NCI-H748 (cell line): ENCODE results near the gene ITM2B.
"Not testable (repeated sequence)": the region's sequence is repeated elsewhere in the genome, so short reads cannot be mapped to it uniquely, and the experiment has no call there.

ENCODE experiments used
- DNase-seq: peaks from one replicate; lab custom pipeline; 2025; ENCODE audit not compliant: unreplicated experiment; lab: John Stamatoyannopoulos, UW

Gene ITM2B

DNA sequence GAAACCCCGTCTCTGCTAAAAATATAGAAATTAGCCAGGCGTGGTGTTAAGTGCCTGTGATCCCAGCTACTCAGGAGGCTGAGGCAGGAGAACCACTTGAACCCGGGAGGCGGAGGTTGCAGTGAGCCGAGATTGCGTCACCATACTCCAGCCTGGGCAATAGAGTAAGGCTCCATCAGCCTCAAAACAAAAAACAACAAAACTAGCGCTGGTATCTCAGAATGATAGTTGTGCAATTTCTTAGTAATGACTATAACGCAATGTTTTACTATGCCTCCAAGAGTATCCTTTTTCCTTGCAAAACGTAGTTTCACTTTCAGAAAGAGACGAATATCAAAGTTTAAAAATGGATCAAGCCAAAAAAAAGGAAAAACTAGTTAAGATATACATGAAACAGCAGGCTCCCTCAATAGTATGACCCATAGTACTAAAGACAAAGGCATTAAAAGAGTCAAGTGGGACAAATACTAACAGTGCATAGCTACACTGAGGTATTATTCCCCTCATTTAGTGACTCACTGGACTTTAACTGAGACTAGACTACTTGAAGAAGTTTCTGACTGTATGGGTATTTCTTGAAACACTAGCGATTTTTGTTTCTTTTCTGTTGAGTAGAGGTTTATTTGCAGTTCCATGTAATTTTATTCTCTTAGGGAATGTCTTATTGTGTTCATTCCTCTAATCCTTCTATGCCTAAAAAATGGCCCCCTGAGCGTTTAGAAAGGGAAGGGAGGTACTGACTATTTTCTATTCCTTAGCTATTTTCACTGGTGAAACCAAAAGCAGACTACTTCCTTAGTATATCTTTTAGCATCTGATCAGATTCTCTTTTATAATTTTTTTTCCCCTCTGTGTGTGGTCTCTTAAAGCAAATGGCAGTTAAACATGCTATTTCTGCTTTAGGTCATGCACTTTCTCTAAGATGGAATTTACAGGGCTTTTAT lies 10.4 kb upstream of the ITM2B start:
- DNase-seq, result no peak

DNA sequence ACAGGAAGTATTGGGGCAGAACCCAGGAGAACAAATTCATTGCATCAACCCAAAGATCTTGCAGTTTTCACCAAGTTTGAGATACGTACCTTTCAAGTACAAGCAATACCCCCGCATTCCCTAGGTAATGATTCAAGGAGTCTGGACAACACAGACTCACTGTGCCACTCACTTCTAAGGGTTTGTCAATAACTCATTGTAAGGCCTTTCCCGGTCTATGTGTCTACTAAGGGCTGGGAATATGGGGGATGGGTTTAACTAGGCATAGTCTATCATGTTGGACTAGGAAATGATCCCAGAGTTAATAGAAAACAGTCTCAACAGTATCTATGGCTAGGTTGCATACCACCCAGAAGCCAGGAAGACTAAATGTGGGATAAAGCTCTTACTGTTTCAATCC lies 8.3 kb upstream of the ITM2B start:
- DNase-seq, result no peak

DNA sequence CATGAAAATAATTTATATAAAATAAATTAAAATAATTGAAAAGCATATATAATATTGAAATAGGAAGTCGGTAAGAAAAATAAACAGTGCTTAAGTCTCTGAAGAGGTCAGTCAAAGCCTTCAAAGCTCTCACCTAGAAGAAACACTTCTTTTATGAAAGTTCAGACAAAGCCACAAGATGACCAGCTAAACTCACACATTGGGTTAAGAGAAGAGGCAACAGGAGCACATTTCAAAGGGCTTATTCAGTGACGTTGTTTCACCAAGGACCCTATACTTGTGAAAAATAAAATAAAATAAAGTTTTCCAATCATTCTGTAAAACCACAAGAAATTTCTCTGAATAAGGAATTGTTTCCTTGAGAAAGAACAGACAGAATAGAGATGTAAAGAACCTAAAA lies 2.5 kb upstream of the ITM2B start:
- no peak for DNase-seq

DNA sequence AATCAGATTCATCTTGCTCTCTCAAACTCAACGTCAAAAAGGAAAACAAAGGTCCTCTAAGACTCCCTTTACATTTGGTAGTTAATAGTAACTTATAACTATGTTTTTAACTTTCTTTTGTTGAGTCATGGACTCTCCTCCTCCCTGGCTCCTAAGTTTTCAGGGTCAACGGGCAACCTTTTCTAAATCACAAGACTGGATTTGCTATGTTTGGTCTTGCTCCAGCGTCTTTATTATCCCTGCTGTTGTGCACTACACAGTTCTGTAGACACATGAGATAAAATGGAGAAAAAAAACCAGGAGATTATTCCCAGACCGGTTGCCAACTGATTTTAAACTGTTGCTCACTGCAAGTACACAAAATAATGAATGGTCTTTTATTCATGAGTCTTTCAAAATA lies 1.9 kb upstream of the ITM2B start:
- DNase-seq, result no peak

DNA sequence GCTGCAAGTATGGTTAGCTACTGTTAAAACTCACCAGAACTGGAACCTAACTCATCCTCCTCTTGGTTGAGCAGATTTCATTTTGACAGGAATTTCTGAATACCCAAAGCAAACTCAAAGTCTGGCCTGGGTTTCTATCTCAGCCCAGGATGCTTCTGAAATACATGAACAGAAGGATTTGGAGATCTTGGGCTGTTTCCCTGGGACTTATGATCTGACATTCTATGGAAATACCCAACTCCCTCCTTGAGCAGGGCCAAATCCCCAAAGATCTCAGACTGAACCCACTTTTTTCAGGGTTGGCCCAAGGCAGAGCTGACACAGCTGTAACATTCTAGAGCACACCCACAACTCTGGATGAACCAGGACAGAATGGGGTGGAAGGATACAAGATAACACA lies 1.1 kb upstream of the ITM2B start:
- no peak for DNase-seq

DNA sequence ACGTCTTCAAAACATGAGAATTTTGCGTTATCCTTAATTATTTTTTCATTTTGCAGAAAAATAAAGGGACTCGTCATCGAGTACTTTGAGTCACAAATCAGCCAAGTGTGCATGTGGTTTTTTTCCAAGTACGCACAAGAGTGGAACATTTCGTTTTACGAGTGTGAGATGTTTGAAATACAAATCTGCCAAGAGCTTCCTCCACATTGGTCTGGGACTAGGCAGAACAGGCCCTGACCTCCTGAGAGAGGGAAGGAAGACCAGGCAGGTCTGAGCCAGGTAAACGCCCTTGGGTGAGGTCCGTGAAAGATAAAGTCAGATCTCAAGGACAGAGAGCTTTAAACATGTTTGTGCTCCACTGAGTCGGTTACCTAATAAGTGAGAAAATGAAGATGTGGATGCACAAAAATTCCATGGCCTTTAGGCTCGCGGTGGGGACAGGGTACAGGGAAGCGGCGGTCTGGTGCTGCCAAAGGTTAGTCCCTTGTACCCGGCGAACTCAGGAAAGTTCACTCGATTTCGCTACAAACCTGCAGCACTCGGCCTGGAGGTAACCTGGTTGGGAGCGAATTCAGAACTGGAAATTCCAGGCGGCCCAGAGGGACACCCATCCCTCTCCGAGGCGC lies 473 bp upstream of the ITM2B start:
- DNase-seq, result peak; percentile 70

DNA sequence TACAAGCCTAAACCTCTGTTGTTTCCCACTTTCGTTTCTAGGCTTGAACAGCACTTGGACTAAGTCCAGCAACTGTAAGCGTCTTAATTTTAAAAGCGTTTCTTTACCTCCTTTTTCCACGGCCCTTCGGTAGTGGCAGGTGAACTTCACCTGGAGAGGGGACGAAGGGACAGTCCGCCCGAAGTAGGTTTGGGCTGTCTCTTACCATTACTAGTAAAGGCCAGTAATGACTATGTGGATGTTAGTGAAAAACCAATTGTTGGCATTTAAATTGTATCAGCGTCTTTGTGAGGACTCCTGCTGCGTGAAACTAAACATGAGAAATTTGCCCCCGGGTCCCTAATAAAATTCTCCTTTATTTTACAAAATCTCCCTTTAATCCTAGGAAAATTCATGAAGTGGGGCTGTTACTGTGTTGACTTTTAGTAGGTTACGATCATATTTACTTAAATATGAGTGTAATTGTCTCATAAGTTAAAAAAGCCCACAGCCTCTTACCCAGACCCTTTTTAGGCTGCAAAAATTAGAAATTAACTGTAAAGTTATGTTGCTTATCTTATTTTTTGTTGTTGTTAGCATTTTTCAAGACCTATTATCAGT lies 983 bp downstream of the ITM2B start:
- DNase-seq, result no peak

DNA sequence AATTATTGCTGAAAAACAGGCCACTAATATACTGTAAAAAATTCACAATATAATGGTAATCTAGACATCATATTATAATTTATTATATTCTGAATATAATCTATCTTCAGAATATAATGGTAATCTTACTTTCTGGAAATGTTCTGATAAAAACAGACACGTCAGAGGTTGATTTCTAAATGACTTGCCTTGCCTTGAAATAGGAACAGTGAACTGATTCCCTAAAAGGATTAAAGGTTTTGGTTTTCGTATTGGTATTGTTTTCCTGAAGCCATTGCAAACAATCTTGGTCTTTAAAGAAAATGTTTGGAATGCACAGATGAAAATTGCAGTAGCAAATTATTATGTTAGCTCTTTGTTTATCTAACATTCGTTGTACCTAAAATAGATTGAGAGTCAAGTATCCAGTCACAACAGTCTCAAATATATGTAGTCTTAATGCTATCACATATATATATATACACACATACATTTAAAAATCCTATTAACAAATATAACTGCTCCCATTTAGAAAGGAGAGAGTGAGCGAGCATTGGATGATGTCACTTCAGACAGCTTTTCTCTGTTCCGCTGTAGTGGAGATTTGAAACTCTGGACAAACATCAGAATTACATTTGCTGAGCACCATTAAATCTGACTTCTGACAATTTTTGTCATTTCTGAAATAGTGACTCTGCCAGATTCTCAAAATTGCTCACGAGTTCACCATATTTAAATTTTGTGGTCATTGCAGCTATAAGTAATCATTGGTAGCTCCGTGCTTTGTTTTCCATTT lies 1.7 kb downstream of the ITM2B start:
- DNase-seq, result no peak

DNA sequence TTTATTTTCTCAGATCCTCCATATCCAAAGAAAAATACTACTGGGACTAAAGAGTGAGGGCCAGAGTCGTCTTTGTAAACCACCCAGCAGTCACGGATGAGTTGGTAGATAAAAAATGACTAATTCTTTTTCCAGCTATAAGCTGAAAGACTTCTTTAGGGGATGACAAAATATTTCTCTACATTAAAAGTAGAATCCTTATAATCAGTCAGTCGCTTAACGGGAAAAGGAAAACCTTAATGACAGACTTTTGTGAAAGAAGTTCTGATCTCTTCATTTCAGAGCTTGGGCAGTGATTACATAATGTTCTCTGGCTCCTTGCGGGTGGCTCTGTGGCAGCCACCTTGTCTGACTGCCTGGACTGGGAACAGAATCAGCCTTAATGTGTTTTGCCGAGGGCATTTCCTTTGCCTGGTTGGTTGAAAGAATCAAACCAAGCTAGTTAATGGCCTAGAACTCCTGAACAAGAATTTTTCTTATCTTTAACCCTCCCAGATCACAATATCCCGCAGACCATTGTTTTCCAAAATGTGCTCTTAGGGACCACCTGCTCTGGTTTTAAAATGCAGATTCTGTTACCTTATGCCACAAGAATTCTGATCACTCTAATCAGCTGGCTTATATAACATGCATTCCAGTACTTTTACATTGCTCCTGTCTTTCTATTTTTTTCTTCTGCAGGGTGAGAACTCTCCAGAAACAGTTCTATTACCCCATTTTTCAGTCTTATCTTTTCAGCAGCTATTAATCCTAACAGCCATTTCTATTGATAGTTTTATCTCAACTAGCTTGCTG lies 2.5 kb downstream of the ITM2B start:
- DNase-seq, result no peak

DNA sequence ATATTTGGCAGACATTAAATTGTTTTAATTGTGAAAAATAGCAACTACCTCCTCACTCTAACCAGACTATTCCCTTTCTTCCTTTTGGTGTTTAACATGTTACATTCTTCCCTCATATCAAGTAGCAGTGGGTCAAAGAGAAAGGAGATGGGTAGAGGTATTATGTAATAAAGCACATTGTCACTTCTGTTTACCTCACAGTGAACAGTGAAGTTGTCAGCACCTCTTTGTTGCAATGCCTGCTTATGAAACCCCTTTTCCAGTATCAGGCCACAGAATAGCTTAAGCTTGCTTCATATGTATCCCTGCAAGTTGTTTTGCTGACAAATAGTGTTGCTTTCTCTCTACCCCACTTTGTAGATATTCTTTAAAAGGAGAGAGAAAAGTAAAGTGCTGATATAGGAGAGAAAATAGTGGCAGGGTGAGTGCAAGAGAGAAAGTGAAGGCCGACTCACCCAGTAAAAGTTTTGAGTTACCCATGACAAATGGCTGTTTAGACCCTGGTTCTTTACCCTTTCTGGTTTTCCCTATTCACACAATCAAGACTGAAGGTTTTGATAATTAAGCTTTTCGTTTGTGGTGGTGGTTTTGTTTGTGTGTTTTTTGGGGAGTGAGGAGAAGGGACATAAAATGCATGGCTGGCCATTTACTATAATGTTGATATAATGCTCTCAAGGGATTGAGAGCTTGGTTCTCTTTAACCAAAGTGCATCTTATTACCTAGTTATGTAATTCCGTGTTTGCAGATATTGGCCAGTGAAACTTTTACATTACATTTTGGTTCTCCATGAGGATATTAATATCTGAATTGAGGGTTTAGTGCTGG lies 3.7 kb downstream of the ITM2B start:
- DNase-seq, result no peak

DNA sequence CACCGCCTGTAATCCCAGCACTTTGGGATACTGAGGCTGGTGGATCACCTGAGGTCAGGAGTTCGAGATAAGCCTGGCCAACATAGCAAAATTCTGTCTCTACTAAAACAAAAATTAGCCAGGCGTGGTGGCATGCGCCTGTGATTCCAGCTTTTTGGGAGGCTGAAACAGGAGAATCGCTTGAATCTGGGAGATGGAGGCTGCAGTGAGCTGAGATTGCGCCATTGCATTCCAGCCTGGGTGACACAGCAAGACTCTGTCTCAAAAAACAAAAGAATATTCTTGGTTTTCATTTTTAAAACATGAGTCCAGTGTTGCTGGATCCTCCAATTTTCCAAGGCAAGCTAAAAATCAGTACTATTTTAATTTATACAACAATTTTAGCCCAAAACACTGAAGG lies 6.4 kb downstream of the ITM2B start:
- not testable (repeated sequence) for DNase-seq

DNA sequence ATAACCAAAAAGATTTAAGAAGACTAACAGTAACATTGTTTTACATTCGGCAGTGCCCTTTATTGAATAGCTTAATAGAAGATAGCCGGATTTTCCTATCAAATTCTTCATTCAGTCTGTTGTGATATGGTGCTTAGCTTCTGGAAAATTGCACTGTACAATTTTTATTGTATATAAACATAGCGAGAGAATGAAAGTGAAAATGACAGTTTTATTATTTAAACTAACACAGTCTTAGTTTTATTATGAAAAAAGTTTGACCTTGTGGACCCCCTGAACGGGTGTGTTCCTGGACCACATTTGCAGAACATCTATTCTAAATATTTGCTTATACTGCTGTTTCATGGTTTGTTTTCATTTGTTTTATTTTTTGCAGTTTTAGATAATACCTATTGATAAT lies 8.6 kb downstream of the ITM2B start:
- no peak for DNase-seq

DNA sequence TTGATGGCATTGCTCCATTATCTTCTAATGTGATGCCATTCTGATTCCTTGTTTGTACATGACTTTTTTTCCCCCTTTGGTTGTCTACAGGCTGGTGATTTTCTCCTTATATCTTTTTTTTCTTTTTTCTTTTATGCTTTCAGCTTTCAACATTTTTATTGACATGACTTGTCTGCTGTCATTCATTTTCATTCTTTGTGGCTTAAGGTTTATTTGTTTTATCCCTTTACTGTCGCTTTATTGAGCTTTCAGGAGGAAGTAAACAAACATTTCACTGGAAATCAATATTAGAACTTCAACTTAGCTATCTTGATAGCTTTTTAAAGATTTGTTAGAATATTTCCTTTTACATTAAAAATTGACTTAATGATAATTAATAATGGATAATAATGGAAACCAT lies 9.7 kb downstream of the ITM2B start:
- DNase-seq, result no peak

DNA sequence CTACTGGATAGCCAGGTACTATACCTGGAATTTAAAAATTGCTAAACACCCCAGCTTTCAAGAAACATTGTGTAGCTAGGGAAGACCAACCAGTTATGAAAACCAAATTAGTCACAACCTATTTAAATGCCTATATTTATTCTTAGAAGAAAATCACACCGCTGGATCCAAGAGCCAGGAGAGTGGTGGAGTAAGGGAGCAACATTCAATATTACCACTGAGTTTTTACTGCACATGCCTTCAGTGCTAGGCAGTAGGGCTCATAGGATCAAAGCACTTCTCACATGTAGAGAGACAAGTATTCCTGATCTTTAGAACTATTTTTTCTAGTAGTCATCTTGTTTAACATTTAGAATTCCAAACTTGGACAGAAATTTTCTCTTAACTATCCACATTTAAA lies 11.2 kb downstream of the ITM2B start:
- DNase-seq, result no peak

DNA sequence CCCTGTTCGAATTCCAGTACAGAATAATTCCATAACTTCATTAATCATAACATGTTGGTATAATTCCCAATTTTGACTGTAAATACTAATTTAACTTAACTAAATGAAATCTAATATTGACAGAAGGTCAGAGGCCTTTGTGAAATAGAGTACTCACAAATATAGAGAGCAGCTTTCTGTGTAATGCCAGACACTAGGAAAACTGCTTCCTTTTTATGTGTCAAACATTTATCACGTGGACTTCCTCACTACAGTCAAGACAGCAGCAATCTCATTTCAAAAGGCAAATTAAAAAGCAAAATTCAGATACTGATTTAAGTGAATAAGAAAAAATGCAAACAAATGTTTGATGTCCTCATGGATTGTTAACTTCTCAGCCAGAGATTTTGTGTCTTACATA lies 13.1 kb downstream of the ITM2B start:
- no peak for DNase-seq

DNA sequence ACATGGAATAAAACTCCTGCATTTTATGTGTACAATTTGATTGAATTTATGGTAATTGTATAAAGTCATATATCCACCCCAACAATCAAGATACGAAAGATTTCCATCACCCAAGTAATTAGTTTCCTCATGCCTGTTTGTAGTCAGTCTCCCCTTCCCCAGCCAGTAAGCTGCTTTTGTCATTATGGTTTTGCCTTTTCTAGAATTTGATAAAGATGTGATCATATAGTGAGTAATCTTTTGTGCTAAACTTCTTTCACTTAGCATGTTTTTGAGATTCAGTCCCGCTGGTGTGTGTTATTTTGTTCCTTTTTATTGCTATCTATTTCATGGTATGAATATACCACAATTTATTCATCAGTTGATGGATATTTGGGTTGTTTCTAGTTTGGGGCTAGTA lies 16.0 kb downstream of the ITM2B start:
- no peak for DNase-seq

DNA sequence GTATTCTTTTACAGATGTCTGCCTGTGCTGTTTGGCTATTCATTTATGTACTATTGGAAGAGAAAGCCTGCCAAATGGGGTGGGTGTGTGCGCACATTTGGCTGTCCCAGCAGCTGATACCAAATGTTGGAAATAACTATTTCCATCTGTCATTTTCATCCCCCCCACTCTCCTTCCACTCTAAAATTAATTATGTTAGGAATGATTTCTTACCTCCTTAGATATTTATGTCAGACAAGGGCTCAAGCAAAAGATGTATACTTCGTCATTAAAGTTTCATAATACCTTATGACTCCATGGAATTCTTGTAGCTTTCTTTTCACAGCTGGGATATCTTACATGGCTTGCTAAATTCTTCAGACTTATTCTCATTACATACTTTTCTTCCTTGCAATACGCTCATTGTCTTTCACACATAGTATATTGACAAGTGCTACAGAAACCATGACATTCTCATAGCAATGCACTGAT lies 18.6 kb downstream of the ITM2B start:
- DNase-seq, result no peak

DNA sequence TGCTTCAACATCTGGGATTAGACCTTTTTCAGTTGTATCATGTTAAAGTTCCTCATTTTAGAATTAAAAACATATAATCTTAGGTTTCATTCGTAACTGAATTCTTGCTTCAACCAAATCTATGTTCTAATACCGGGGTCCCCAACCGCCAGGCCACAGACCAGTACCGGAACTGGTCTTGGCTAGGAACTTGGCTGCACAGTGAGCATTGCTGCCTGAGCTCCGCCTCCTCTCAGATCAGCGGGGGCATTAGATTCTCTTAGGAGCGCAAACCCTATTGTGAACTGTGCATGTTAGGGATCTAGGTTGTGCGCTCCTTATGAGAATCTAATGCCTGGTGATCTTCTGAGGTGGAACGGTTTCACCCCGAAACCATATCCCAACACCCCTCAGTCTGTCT lies 19.2 kb downstream of the ITM2B start:
- no peak for DNase-seq

DNA sequence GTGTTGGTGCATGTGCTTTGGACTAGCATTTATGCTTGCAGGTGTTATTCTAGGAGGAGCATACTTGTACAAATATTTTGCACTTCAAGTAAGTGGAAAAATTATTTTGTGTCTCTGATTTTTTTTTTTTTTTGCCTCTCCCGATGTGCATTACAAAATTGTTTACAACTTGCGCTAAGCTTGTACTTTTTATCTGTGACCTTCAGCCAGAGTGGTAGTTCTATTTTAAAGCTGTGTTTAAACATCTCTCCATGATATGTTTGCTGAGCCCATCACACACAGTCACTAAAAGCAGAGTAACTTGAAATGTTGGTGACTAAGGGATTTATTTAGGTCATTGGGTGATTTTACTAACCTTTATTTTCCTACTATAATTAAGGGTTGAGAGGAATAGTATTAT lies 20.8 kb downstream of the ITM2B start:
- DNase-seq, result peak; percentile 51

DNA sequence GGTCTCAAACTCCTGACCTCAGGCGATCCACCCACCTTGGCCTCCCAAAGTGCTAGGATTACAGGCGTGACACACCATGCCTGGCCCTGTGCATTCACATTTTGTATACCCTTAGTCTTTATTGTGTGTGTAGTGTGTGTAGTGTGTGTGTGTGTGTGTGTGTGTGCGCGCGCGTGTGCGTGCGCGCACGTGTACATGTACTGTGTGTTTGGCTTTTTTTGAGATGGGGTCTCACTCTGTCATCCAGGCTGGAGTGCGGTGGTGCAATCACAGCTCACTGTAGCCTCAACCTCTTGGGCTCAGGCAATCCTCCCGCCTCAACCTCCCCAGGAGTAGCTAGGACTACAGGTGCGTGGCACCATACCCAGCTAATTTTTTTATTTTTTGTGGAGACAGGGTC lies 22.1 kb downstream of the ITM2B start:
- no peak for DNase-seq
